GM23338 (cell line): ENCODE data around the gene SRRD. TPM values are rescaled to one million over a fixed set of nuclear protein-coding genes. Genes with fewer than 3 reads are reported as not detected.

Experiments used
- ATAC-seq: fragments of 200-7000 bp; cut with Tn5 transposase; 3 replicates; pipeline ENCODE4 v1.9.1; 2020
- DNase-seq: peaks from one replicate; pipeline ENCODE4 v3.0.0-alpha.2; 2015; ENCODE audit warnings: low spot score
- H2AFZ ChIP-seq: fragments of 200-600 bp; sonication (generic); 2 replicates; pipeline ENCODE4 v1.8.0; 2016; ENCODE audit warnings: antibody characterized with exemption, mild to moderate bottlenecking, moderate library complexity
- H3F3A ChIP-seq: fragments of 200-600 bp; sonication (generic); replicated peaks from 2 replicates; pipeline ENCODE4 v1.8.0; 2017; ENCODE audit warnings: antibody characterized with exemption, mixed run types, low read depth
- H3K27ac ChIP-seq: fragments of 200-600 bp; sonication (generic); 2 replicates; pipeline ENCODE4 v1.6.1; 2016; ENCODE audit warnings: low read depth
- H3K27me3 ChIP-seq: fragments of 200-600 bp; sonication (generic); 2 replicates; pipeline ENCODE4 v1.8.0; 2016; ENCODE audit warnings: mild to moderate bottlenecking, mixed run types, moderate library complexity; ENCODE audit not compliant: insufficient read depth
- H3K36me3 ChIP-seq: fragments of 200-600 bp; sonication (generic); 2 replicates; pipeline ENCODE4 v1.8.0; 2016; ENCODE audit warnings: mild to moderate bottlenecking; ENCODE audit not compliant: insufficient read depth
- H3K4me1 ChIP-seq: fragments of 200-600 bp; sonication (generic); 2 replicates; pipeline ENCODE4 v1.8.0; 2016; ENCODE audit warnings: mild to moderate bottlenecking, moderate library complexity; ENCODE audit not compliant: insufficient read depth
- H3K4me2 ChIP-seq: fragments of 200-600 bp; sonication (generic); 2 replicates; pipeline ENCODE4 v1.7.1; 2017; ENCODE audit warnings: mixed run types
- H3K4me3 ChIP-seq: fragments of 200-600 bp; sonication (generic); 2 replicates; pipeline ENCODE4 v1.6.1; 2016; ENCODE audit warnings: mixed run types
- H3K79me2 ChIP-seq: fragments of 200-600 bp; sonication (generic); replicated peaks from 2 replicates; pipeline ENCODE4 v1.8.0; 2017; ENCODE audit warnings: mild to moderate bottlenecking; ENCODE audit not compliant: insufficient read depth
- H3K9me2 ChIP-seq: fragments of 200-600 bp; sonication (generic); 2 replicates; pipeline ENCODE4 v1.8.0; 2017; ENCODE audit not compliant: insufficient read depth
- H4K20me1 ChIP-seq: fragments of 200-600 bp; sonication (generic); replicated peaks from 2 replicates; pipeline ENCODE4 v1.8.0; 2017; ENCODE audit warnings: mild to moderate bottlenecking; ENCODE audit not compliant: insufficient read depth
- H3K27ac Mint-ChIP-seq: 2 replicates; pipeline ENCODE4 v1.8.0; 2020; ENCODE audit warnings: inconsistent platforms, mild to moderate bottlenecking, moderate library complexity, mixed read lengths
- H3K27me3 Mint-ChIP-seq: 3 replicates; pipeline ENCODE4 v1.8.0; 2022; ENCODE audit warnings: low read depth, mild to moderate bottlenecking, moderate library complexity, mixed read lengths, inconsistent platforms; ENCODE audit not compliant: insufficient read depth, poor library complexity
- H3K36me3 Mint-ChIP-seq: 3 replicates; pipeline ENCODE4 v1.8.0; 2021; ENCODE audit warnings: low read depth, mild to moderate bottlenecking, inconsistent platforms, moderate library complexity, mixed read lengths
- H3K4me1 Mint-ChIP-seq: 3 replicates; pipeline ENCODE4 v1.8.0; 2020; ENCODE audit warnings: mild to moderate bottlenecking, inconsistent platforms, mixed read lengths
- H3K4me3 Mint-ChIP-seq: 3 replicates; pipeline ENCODE4 v1.8.0; 2021; ENCODE audit warnings: moderate library complexity, mild to moderate bottlenecking, inconsistent platforms, mixed read lengths
- H3K9me3 Mint-ChIP-seq: 3 replicates; pipeline ENCODE4 v1.8.0; 2020; ENCODE audit warnings: moderate library complexity, mild to moderate bottlenecking, inconsistent platforms, mixed read lengths
- CREB1 ChIP-seq: fragments of 250-450 bp; sonication (Bioruptor Pico); IDR thresholded peaks from 2 replicates; pipeline ENCODE4 v1.5.0; 2020; ENCODE audit warnings: low read depth, mild to moderate bottlenecking, moderate library complexity
- EZH2 ChIP-seq: fragments of 200-600 bp; sonication (generic); IDR thresholded peaks from one replicate; pipeline ENCODE4 v1.8.0; 2017; ENCODE audit warnings: antibody characterized with exemption, mild to moderate bottlenecking, low read depth; ENCODE audit not compliant: unreplicated experiment
- EZH2phosphoT487 ChIP-seq: fragments of 200-600 bp; sonication (generic); IDR thresholded peaks from one replicate; pipeline ENCODE4 v1.8.1; 2018; ENCODE audit warnings: antibody characterized with exemption; ENCODE audit not compliant: unreplicated experiment
- JUNB ChIP-seq: IDR thresholded peaks from one replicate; pipeline ENCODE4 v1.6.1; 2016; ENCODE audit warnings: antibody characterized with exemption; ENCODE audit not compliant: unreplicated experiment
- NANOG ChIP-seq: IDR thresholded peaks from 2 replicates; pipeline ENCODE4 v1.6.1; 2016; ENCODE audit warnings: antibody characterized with exemption, borderline replicate concordance
- POLR2AphosphoS5 ChIP-seq: IDR thresholded peaks from 2 replicates; pipeline ENCODE4 v1.6.1; 2016; ENCODE audit warnings: antibody characterized with exemption, low read depth
- REST ChIP-seq: IDR thresholded peaks from one replicate; pipeline ENCODE4 v1.6.1; 2018; ENCODE audit warnings: antibody characterized with exemption; ENCODE audit not compliant: unreplicated experiment
- STAT1 ChIP-seq: IDR thresholded peaks from one replicate; pipeline ENCODE4 v1.6.1; 2016; ENCODE audit warnings: antibody characterized with exemption; ENCODE audit not compliant: unreplicated experiment
- ZNF114 ChIP-seq: fragments of 250-450 bp; sonication (Bioruptor Pico); IDR thresholded peaks from 2 replicates; pipeline ENCODE4 v1.5.0; 2020; ENCODE audit warnings: mild to moderate bottlenecking, moderate library complexity
- ZNF331 ChIP-seq: fragments of 250-450 bp; sonication (Bioruptor Pico); IDR thresholded peaks from 2 replicates; pipeline ENCODE4 v1.5.0; 2020; ENCODE audit warnings: low read depth, mild to moderate bottlenecking, moderate library complexity
- ZNF462 ChIP-seq: fragments of 250-450 bp; sonication (Bioruptor Pico); IDR thresholded peaks from 2 replicates; pipeline ENCODE4 v1.5.0; 2020; ENCODE audit warnings: mild to moderate bottlenecking, moderate library complexity
- polyA plus RNA-seq: library from polyadenylated mRNA; unstranded; fragments of >200 nt; fragmentation: Nextera tagmentation; extraction: Ambion mirVana; gene quantifications from 2 replicates; pipeline ENCODE4 v1.2.1, GENCODE V29; 2016
- total RNA-seq: library from RNA; depleted of rRNA; stranded (reverse); fragments of >200 nt; shearing (Covaris generic); gene quantifications from 2 replicates; pipeline ENCODE4 v1.2.3, GENCODE V29; 2014

Gene SRRD
- total and polyA plus RNA-seq, 2 experiments from 2014 or later, result 17.8 to 23.2 TPM

GRCh38 chr22:26462051-26462450, 21.6 kb upstream of the SRRD start (continued):
- TF ChIP-seq REST (no peak), CREB1 (CRISPR knock-in tag) (no peak), EZH2 (no peak), NANOG (no peak), POLR2AphosphoS5 (no peak), ZNF114 (CRISPR knock-in tag) (no peak)

- Histone ChIP-seq H3K36me3 (peaks cover 16% of the 10 kb centered on the region), H2AFZ (no peak overlapping the region), H3K4me2 (no peak overlapping the region), H3F3A (peaks cover 11% of the 10 kb centered on the region; the same call in 1 of the 2 replicates), H3K4me3 (no peak overlapping the region), H3K27ac (no peak overlapping the region), H3K9me2 (no peaks in the 10 kb centered on the region), H3K4me1 (no peaks in the 10 kb centered on the region), H4K20me1 (no peaks in the 10 kb centered on the region; the same call in none of the 2 replicates), H3K27me3 (no peaks in the 10 kb centered on the region), H3K79me2 (peaks cover 15% of the 10 kb centered on the region; the same call in 1 of the 2 replicates)
- peaks cover 6% of the 10 kb centered on the region; the same call in 2 of the 3 replicates for H3K4me1 Mint-ChIP-seq
- no peaks in the 10 kb centered on the region for H3K9me3 Mint-ChIP-seq
- DNase-seq (no peak), ATAC-seq (no peak)
- no peak overlapping the region for H3K4me3 Mint-ChIP-seq
- peaks cover 61% of the 10 kb centered on the region for H3K36me3 Mint-ChIP-seq
- peaks cover 3% of the 10 kb centered on the region for H3K27me3 Mint-ChIP-seq
- no peak overlapping the region for H3K27ac Mint-ChIP-seq
- TF ChIP-seq POLR2AphosphoS5 (no peak), REST (no peak), ZNF331 (CRISPR knock-in tag) (no peak), EZH2 (no peak), STAT1 (no peak), EZH2phosphoT487 (no peak), NANOG (no peak), CREB1 (CRISPR knock-in tag) (no peak), ZNF462 (CRISPR knock-in tag) (no peak), JUNB (no peak), ZNF114 (CRISPR knock-in tag) (no peak)
These were observed 21.0 kb upstream of the SRRD start for GRCh38 chr22:26462641-26463040.
